Measurements from ENCODE around the gene RAB28.

The RAB28 gene

GRCh38 chr4:13455411-13455810 is 28.7 kb downstream of the RAB28 start:
- Histone ChIP-seq H3K4me2 (ENCODE audit: low read depth, low read length, poor library complexity, severe bottlenecking) (no peak overlapping the region), H4K20me1 (ENCODE audit: low read depth, low read length) (no peaks in the 10 kb centered on the region), H3K79me2 (ENCODE audit: insufficient read depth, low read length) (no peaks in the 10 kb centered on the region), H3K27ac (ENCODE audit: low read depth, low read length) (no peak overlapping the region), H2AFZ (ENCODE audit: low read depth, low read length, severe bottlenecking) (no peak overlapping the region), H3F3A (ENCODE audit: insufficient read depth) (no peaks in the 10 kb centered on the region), H3K4me3 (ENCODE audit: insufficient read depth, low read length, poor library complexity, severe bottlenecking) (no peak overlapping the region), H3K9ac (ENCODE audit: low read length) (no peak overlapping the region), H3K27me3 (ENCODE audit: low read length) (no peaks in the 10 kb centered on the region), H3K36me3 (ENCODE audit: low read length) (0 out of 2 replicates have a peak, but pooled peaks cover 4% of the 10 kb centered on the region), H3K9me2 (replicated peaks; ENCODE audit: insufficient read depth, low read length) (no peaks in the 10 kb centered on the region), H3K9me3 (ENCODE audit: insufficient read depth, low read length) (no peaks in the 10 kb centered on the region)
- no peak for TF ChIP-seq EZH2phosphoT487 (conservative IDR thresholded peaks at IDR 0.05; ENCODE audit: low read length)
- TF ChIP-seq, protein P1, sequence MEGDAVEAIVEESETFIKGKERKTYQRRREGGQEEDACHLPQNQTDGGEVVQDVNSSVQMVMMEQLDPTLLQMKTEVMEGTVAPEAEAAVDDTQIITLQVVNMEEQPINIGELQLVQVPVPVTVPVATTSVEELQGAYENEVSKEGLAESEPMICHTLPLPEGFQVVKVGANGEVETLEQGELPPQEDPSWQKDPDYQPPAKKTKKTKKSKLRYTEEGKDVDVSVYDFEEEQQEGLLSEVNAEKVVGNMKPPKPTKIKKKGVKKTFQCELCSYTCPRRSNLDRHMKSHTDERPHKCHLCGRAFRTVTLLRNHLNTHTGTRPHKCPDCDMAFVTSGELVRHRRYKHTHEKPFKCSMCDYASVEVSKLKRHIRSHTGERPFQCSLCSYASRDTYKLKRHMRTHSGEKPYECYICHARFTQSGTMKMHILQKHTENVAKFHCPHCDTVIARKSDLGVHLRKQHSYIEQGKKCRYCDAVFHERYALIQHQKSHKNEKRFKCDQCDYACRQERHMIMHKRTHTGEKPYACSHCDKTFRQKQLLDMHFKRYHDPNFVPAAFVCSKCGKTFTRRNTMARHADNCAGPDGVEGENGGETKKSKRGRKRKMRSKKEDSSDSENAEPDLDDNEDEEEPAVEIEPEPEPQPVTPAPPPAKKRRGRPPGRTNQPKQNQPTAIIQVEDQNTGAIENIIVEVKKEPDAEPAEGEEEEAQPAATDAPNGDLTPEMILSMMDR (IDR thresholded peaks at IDR 0.05; ENCODE audit: insufficient read depth, low read length, poor library complexity, severe bottlenecking), result no peak

DNA sequence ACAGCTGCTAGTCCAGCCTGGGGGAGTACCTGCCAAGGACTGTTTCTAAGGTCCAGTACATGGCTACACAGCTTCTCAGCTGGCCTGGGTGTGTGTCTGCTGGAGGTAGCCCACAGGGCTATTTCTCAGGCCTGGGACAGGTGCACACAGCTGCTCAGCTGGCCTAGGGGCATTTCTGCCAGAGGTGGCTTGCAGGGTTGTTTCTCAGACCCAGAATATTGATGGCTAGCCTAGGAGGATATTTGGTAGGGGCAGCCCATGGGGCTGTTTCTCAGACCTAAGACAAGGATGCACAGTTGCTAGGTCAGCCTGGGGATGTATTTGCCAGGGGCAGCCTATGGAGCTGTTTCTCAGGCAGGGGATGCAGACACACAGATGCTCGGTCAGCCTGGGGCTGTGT is 29.4 kb downstream of the RAB28 start:
- Histone ChIP-seq H3K27me3 (ENCODE audit: low read length) (no peaks in the 10 kb centered on the region), H3F3A (ENCODE audit: insufficient read depth) (no peaks in the 10 kb centered on the region), H2AFZ (ENCODE audit: low read depth, low read length, severe bottlenecking) (no peak overlapping the region), H3K36me3 (ENCODE audit: low read length) (0 out of 2 replicates have a peak, but pooled peaks cover 4% of the 10 kb centered on the region), H4K20me1 (ENCODE audit: low read depth, low read length) (no peaks in the 10 kb centered on the region), H3K79me2 (ENCODE audit: insufficient read depth, low read length) (no peaks in the 10 kb centered on the region), H3K9me2 (replicated peaks; ENCODE audit: insufficient read depth, low read length) (no peaks in the 10 kb centered on the region), H3K27ac (ENCODE audit: low read depth, low read length) (no peak overlapping the region), H3K9me3 (ENCODE audit: insufficient read depth, low read length) (no peaks in the 10 kb centered on the region), H3K4me2 (ENCODE audit: low read depth, low read length, poor library complexity, severe bottlenecking) (no peak overlapping the region), H3K9ac (ENCODE audit: low read length) (no peak overlapping the region), H3K4me3 (ENCODE audit: insufficient read depth, low read length, poor library complexity, severe bottlenecking) (no peak overlapping the region)
- TF ChIP-seq EZH2phosphoT487 (conservative IDR thresholded peaks at IDR 0.05; ENCODE audit: low read length), result no peak
- TF ChIP-seq, protein P1 (IDR thresholded peaks at IDR 0.05; ENCODE audit: insufficient read depth, low read length, poor library complexity, severe bottlenecking), result no peak

GRCh38 chr4:13452927-13453579 is 31.1 kb downstream of the RAB28 start:
- Histone ChIP-seq H2AFZ (ENCODE audit: low read depth, low read length, severe bottlenecking) (no peak overlapping the region), H3F3A (ENCODE audit: insufficient read depth) (no peaks in the 10 kb centered on the region), H3K9me3 (ENCODE audit: insufficient read depth, low read length) (no peaks in the 10 kb centered on the region), H3K27ac (ENCODE audit: low read depth, low read length) (no peak overlapping the region), H3K36me3 (ENCODE audit: low read length) (0 out of 2 replicates have a peak, but pooled peaks cover 3% of the 10 kb centered on the region), H3K79me2 (ENCODE audit: insufficient read depth, low read length) (no peaks in the 10 kb centered on the region), H3K9ac (ENCODE audit: low read length) (no peak overlapping the region), H3K27me3 (ENCODE audit: low read length) (no peaks in the 10 kb centered on the region), H3K4me3 (ENCODE audit: insufficient read depth, low read length, poor library complexity, severe bottlenecking) (no peak overlapping the region), H4K20me1 (ENCODE audit: low read depth, low read length) (no peaks in the 10 kb centered on the region), H3K9me2 (replicated peaks; ENCODE audit: insufficient read depth, low read length) (no peaks in the 10 kb centered on the region), H3K4me2 (ENCODE audit: low read depth, low read length, poor library complexity, severe bottlenecking) (no peak overlapping the region)
- TF ChIP-seq EZH2phosphoT487 (conservative IDR thresholded peaks at IDR 0.05; ENCODE audit: low read length), result no peak
- TF ChIP-seq, protein P1 (IDR thresholded peaks at IDR 0.05; ENCODE audit: insufficient read depth, low read length, poor library complexity, severe bottlenecking), result no peak
